B cell (primary cell): ENCODE results near the gene AGTRAP. TPM values are rescaled to one million over a fixed set of nuclear protein-coding genes. Genes with fewer than 3 reads are reported as not detected.

Source experiments
- ATAC-seq: fragments of 200-7000 bp; cut with Tn5 transposase; one replicate; pipeline ENCODE4 v1.10.0; 2021; ENCODE audit warnings: low read depth, mild to moderate bottlenecking, moderate number of reproducible peaks, moderate library complexity
- CTCF ChIA-PET: fragments of 350-600 bp; sonication (Branson Sonifier 250); formaldehyde crosslinking; loops from one replicate; lab custom pipeline; 2021; ENCODE audit warnings: antibody characterized with exemption, inconsistent platforms; lab: Charles Lee
- POLR2A ChIA-PET: fragments of 350-600 bp; sonication (Branson Sonifier 250); formaldehyde crosslinking; loops from one replicate; lab custom pipeline; 2021; ENCODE audit warnings: antibody characterized with exemption; lab: Charles Lee
- DNase-seq: peaks from one replicate; pipeline ENCODE4 v3.0.0; 2013
- H2AFZ ChIP-seq: 2 replicates; pipeline ENCODE4 v1.6.1; 2012; ENCODE audit warnings: mild to moderate bottlenecking, low read depth, low read length; ENCODE audit not compliant: insufficient read depth, poor library complexity, severe bottlenecking
- H3K27ac ChIP-seq, 2 donors: 1 replicate in 1 of 2; 2 replicates in 1 of 2; pipeline ENCODE4 v1.5.1; 2012 to 2013; ENCODE audit warnings: low read length in 2 of 2, mild to moderate bottlenecking in 2 of 2, moderate library complexity in 1 of 2
- H3K27me3 ChIP-seq, 4 experiments: fragments of 200-600 bp in 1 of 4; sonication (generic) in 1 of 4; replicated peaks in 1 of 4; 1 replicate in 2 of 4; 2 replicates in 2 of 4; pipeline versions ENCODE4 v1.6.1 to v1.7.0; 2013 to 2016; ENCODE audit warnings: low read length in 3 of 4, mild to moderate bottlenecking in 2 of 4, mixed read lengths in 1 of 4, moderate library complexity in 1 of 4; ENCODE audit not compliant: insufficient read depth in 4 of 4, control insufficient read depth in 3 of 4; ENCODE audit errors: control extremely low read depth in 1 of 4
- H3K36me3 ChIP-seq, 2 experiments: replicated peaks in 1 of 2; 1 replicate in 1 of 2; 2 replicates in 1 of 2; pipeline versions ENCODE4 v1.6.1 to v1.7.1; 2013; ENCODE audit warnings: low read length in 1 of 2; ENCODE audit not compliant: insufficient read depth in 2 of 2, control insufficient read depth in 1 of 2; ENCODE audit errors: control extremely low read depth in 1 of 2, extremely low read depth in 1 of 2
- H3K4me1 ChIP-seq, 2 donors: fragments of 200-600 bp in 1 of 2; sonication (generic) in 1 of 2; 1 replicate in 1 of 2; 2 replicates in 1 of 2; pipeline versions ENCODE4 v1.5.1 to v1.6.1; 2013 to 2017; ENCODE audit warnings: low read length in 2 of 2; ENCODE audit not compliant: control insufficient read depth in 2 of 2, insufficient read depth in 2 of 2
- H3K4me2 ChIP-seq: replicated peaks from 2 replicates; pipeline ENCODE3; 2012; ENCODE audit warnings: mild to moderate bottlenecking, low read depth, low read length; ENCODE audit not compliant: poor library complexity, severe bottlenecking
- H3K4me3 ChIP-seq, 5 experiments: fragments of 200-600 bp in 1 of 5; sonication (generic) in 1 of 5; 1 replicate in 3 of 5; 2 replicates in 2 of 5; pipeline versions ENCODE4 v1.5.1 to v1.7.0; 2011 to 2016; ENCODE audit warnings: low read length in 4 of 5, mild to moderate bottlenecking in 4 of 5, low read depth in 2 of 5, control low read depth in 1 of 5, moderate library complexity in 1 of 5; ENCODE audit not compliant: insufficient read depth in 1 of 5; ENCODE audit errors: control extremely low read depth in 1 of 5, extremely low read depth in 1 of 5
- H3K79me2 ChIP-seq: fragments of 200-600 bp; sonication (generic); one replicate; pipeline ENCODE4 v1.6.0; 2016; ENCODE audit warnings: low read length; ENCODE audit not compliant: control insufficient read depth, insufficient read depth
- H3K9ac ChIP-seq: fragments of 200-600 bp; sonication (generic); 2 replicates; pipeline ENCODE4 v1.6.1; 2017; ENCODE audit warnings: mild to moderate bottlenecking, low read length, moderate library complexity
- H3K9me3 ChIP-seq, 3 donors: one replicate each; pipeline versions ENCODE4 v1.6.1 to v1.7.1; 2013; ENCODE audit warnings: low read length in 2 of 3; ENCODE audit not compliant: control insufficient read depth in 2 of 3, insufficient read depth in 1 of 3; ENCODE audit errors: control extremely low read depth in 1 of 3
- H4K20me1 ChIP-seq: 2 replicates; pipeline ENCODE4 v1.6.0; 2012; ENCODE audit warnings: mild to moderate bottlenecking, low read length; ENCODE audit not compliant: insufficient read depth, control insufficient read depth, poor library complexity, severe bottlenecking
- H3K27ac Mint-ChIP-seq: one replicate; pipeline ENCODE4 v1.8.0; 2021; ENCODE audit warnings: mixed read lengths
- H3K27me3 Mint-ChIP-seq: one replicate; pipeline ENCODE4 v1.8.0; 2021; ENCODE audit warnings: mixed read lengths
- H3K4me1 Mint-ChIP-seq: one replicate; pipeline ENCODE4 v1.8.0; 2021; ENCODE audit warnings: mixed read lengths
- H3K4me3 Mint-ChIP-seq: one replicate; pipeline ENCODE4 v1.8.0; 2021; ENCODE audit warnings: mixed read lengths
- H3K9me3 Mint-ChIP-seq: one replicate; pipeline ENCODE4 v1.8.0; 2022; ENCODE audit warnings: mixed read lengths; ENCODE audit not compliant: insufficient read depth
- EZH2 ChIP-seq: IDR thresholded peaks from 2 replicates; pipeline ENCODE4 v1.6.1; 2012; ENCODE audit warnings: borderline replicate concordance, low read depth, mild to moderate bottlenecking, moderate library complexity, low read length; ENCODE audit not compliant: insufficient read depth, poor library complexity, severe bottlenecking
- WGBS: methylation state at CpG from one replicate; pipeline ENCODE4 v1.1.5; 2013; ENCODE audit warnings: missing lambda C conversion rate; ENCODE audit not compliant: insufficient coverage; 5-methylcytosine and 5-hydroxymethylcytosine counted together
- intact Hi-C: fragments of 100-400 bp; cut with micrococcal nuclease; formaldehyde crosslinking; loops from one replicate; pipeline ENCODE4 v1.10.0; 2022
- polyA plus RNA-seq: library from polyadenylated mRNA; depleted of rRNA; stranded (reverse); fragments of >200 nt; gene quantifications from 2 replicates; pipeline ENCODE4 v1.2.3, GENCODE V29; 2012
- total RNA-seq, 2 donors: library from RNA; stranded (reverse); fragments of 120-200 nt in 1 of 2; gene quantifications; 1 replicate in 1 of 2; 2 replicates in 1 of 2; pipeline versions ENCODE4 v1.2.3 to v1.2.4, GENCODE V29; 2013 to 2022
- TF ChIP-seq, protein P1 (sequence below): fragments of 200-600 bp; IDR thresholded peaks from one replicate; pipeline ENCODE4 v1.8.0; 2022; ENCODE audit warnings: antibody characterized with exemption, mild to moderate bottlenecking

Gene AGTRAP
- total and polyA plus RNA-seq, 2 donors (not counting 1 experiment from before 2014, with no cell fraction given), result 18.3 to 44.9 TPM

DNA sequence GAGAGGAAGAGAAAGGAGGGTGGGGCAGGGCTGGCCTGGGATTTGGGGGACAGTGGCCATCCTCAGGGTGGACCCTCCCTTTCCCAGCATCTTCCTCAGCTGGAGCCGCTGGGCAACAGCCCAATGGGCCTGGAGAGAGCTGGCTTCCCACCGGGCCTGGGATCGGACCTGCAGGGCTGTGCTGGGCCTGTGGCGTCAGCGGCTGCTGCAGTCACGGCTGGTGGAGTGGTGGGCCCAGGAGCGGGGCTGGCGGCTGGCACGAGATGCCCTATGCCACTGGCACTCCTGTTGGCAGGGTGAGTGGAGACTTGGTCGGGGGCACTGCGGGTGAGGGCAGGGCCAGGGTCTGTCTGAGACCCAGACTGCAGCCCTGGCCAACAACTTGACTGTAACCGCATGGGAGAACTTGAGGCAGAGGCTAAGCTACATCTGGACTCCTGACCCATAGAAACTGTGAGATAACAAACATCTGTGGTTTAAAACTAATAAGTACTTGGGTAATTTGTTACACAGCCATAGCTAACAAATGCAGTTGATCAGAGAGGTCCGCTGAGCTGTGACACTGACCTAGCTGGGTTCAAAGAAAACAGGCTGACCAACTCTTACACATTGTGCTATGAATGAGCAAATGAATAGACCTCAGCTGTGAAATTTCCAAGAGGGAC, 43.9 kb downstream of the AGTRAP start:
- H3K9me3 Mint-ChIP-seq, result no peaks in the 10 kb centered on the region
- TF ChIP-seq EZH2, result no peak
- TF ChIP-seq, protein P1, sequence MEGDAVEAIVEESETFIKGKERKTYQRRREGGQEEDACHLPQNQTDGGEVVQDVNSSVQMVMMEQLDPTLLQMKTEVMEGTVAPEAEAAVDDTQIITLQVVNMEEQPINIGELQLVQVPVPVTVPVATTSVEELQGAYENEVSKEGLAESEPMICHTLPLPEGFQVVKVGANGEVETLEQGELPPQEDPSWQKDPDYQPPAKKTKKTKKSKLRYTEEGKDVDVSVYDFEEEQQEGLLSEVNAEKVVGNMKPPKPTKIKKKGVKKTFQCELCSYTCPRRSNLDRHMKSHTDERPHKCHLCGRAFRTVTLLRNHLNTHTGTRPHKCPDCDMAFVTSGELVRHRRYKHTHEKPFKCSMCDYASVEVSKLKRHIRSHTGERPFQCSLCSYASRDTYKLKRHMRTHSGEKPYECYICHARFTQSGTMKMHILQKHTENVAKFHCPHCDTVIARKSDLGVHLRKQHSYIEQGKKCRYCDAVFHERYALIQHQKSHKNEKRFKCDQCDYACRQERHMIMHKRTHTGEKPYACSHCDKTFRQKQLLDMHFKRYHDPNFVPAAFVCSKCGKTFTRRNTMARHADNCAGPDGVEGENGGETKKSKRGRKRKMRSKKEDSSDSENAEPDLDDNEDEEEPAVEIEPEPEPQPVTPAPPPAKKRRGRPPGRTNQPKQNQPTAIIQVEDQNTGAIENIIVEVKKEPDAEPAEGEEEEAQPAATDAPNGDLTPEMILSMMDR, result no peak
- 89% methylated on average over 11 of the region's 13 CpGs for WGBS
- H3K4me1 ChIP-seq, result peaks cover 5 to 8% of the 10 kb centered on the region in 2 donors
- H3K27ac Mint-ChIP-seq, result no peak overlapping the region
- CTCF ChIA-PET, result interaction anchor here (1.3 kb wide), 1 partner anchor 742 kb away, joined by 3 read pairs; no protein-coding TSS in a partner anchor
- POLR2A ChIA-PET, result no interaction called here
- no peak overlapping the region for H3K9ac ChIP-seq
- intact Hi-C loops, result no loop called here
- no peak overlapping the region for H3K4me3 ChIP-seq
- no peaks in the 10 kb centered on the region for H3K9me3 ChIP-seq
- no peak overlapping the region for H2AFZ ChIP-seq
- H3K27ac ChIP-seq, result no peak overlapping the region
- H3K4me2 ChIP-seq, result no peak overlapping the region
- ATAC-seq (no peak), DNase-seq (no peak)
- H3K27me3 Mint-ChIP-seq, result no peaks in the 10 kb centered on the region
- no peaks in the 10 kb centered on the region for H3K79me2 ChIP-seq
- no peaks in the 10 kb centered on the region for H3K36me3 ChIP-seq
- H3K27me3 ChIP-seq, result no peaks in the 10 kb centered on the region
- H4K20me1 ChIP-seq, result no peaks in the 10 kb centered on the region
- peaks cover 8% of the 10 kb centered on the region for H3K4me1 Mint-ChIP-seq
- no peak overlapping the region for H3K4me3 Mint-ChIP-seq

- intact Hi-C loops, result no loop called here
- TF ChIP-seq, protein P1, result no peak
- no peak for TF ChIP-seq EZH2
- H3K27ac Mint-ChIP-seq, result no peak overlapping the region
- Histone ChIP-seq H3K9ac (no peak overlapping the region), H3K27ac (no peak overlapping the region), H3K36me3 (no peaks in the 10 kb centered on the region), H3K27me3 (no peaks in the 10 kb centered on the region), H3K4me3 (no peak overlapping the region), H3K4me1 (peaks cover 12 to 15% of the 10 kb centered on the region in 2 donors), H2AFZ (no peak overlapping the region), H3K79me2 (no peaks in the 10 kb centered on the region), H3K4me2 (no peak overlapping the region), H4K20me1 (no peaks in the 10 kb centered on the region), H3K9me3 (no peaks in the 10 kb centered on the region)
- WGBS, result 100% methylated on average over 3 of the region's 10 CpGs
- ChIA-PET CTCF (interaction anchor here (1.3 kb wide), 1 partner anchor 743 kb away, joined by 3 read pairs; no protein-coding TSS in a partner anchor), POLR2A (no interaction called here)
- no peaks in the 10 kb centered on the region for H3K9me3 Mint-ChIP-seq
- H3K4me3 Mint-ChIP-seq, result no peak overlapping the region
- no peak for DNase-seq
- no peaks in the 10 kb centered on the region for H3K27me3 Mint-ChIP-seq
- ATAC-seq, result no peak
- H3K4me1 Mint-ChIP-seq, result peaks cover 15% of the 10 kb centered on the region
Measured at GRCh38 chr1:11780380-11781147, 44.6 kb downstream of the AGTRAP start.
